22Rv1 (cell line): ENCODE results near the gene COG2.

ENCODE experiments used
- CTCF ChIP-seq: fragments of 450-650 bp; IDR thresholded peaks from 2 replicates; pipeline ENCODE4 v1.5.1; 2017; ENCODE audit warnings: mild to moderate bottlenecking
- ZFX ChIP-seq: fragments of 450-650 bp; IDR thresholded peaks from 2 replicates; pipeline ENCODE4 v1.6.1; 2017; ENCODE audit warnings: antibody characterized with exemption, borderline replicate concordance

- TF ChIP-seq CTCF, result no peak
- no peak for TF ChIP-seq ZFX
Measured at GRCh38 chr1:230735447-230735846, 93.2 kb downstream of the COG2 start.
